MM.1S (cell line): ENCODE results near the gene AP3B1.

Experiments
- DNase-seq: peaks from one replicate; pipeline ENCODE4 v3.0.0-alpha.2; 2015
- H2AFZ ChIP-seq: fragments of 300-600 bp; sonication (generic); 2 replicates; pipeline ENCODE4 v1.6.0; 2016; ENCODE audit warnings: antibody characterized with exemption, low read length
- H3F3A ChIP-seq: fragments of 300-600 bp; sonication (generic); 2 replicates; pipeline ENCODE4 v1.6.1; 2016; ENCODE audit warnings: mild to moderate bottlenecking, antibody characterized with exemption, low read length, moderate library complexity, mixed read lengths; ENCODE audit not compliant: insufficient read depth
- H3K27ac ChIP-seq: fragments of 300-600 bp; sonication (generic); 2 replicates; pipeline ENCODE4 v1.5.1; 2016; ENCODE audit warnings: mild to moderate bottlenecking, low read length
- H3K27me3 ChIP-seq: fragments of 300-600 bp; sonication (generic); replicated peaks from 2 replicates; pipeline ENCODE4 v1.6.0; 2016; ENCODE audit warnings: low read length; ENCODE audit not compliant: insufficient read depth
- H3K36me3 ChIP-seq: fragments of 300-600 bp; sonication (generic); replicated peaks from 2 replicates; pipeline ENCODE4 v1.6.1; 2016; ENCODE audit warnings: mild to moderate bottlenecking, low read length, mixed read lengths; ENCODE audit not compliant: insufficient read depth
- H3K4me1 ChIP-seq: fragments of 300-600 bp; sonication (generic); 2 replicates; pipeline ENCODE4 v1.6.1; 2016; ENCODE audit warnings: low read length, mixed read lengths
- H3K4me2 ChIP-seq: fragments of 300-600 bp; sonication (generic); 2 replicates; pipeline ENCODE4 v1.6.0; 2016; ENCODE audit warnings: low read depth, low read length
- H3K4me3 ChIP-seq: fragments of 300-600 bp; sonication (generic); 2 replicates; pipeline ENCODE4 v1.5.1; 2016; ENCODE audit warnings: low read length, mixed read lengths
- H3K79me2 ChIP-seq: fragments of 300-600 bp; sonication (generic); 2 replicates; pipeline ENCODE4 v1.6.1; 2016; ENCODE audit warnings: mixed run types, low read length, mixed read lengths
- H3K9ac ChIP-seq: fragments of 300-600 bp; sonication (generic); 2 replicates; pipeline ENCODE4 v1.6.1; 2016; ENCODE audit warnings: low read length, mixed read lengths
- H3K9me2 ChIP-seq: fragments of 300-600 bp; sonication (generic); replicated peaks from 2 replicates; pipeline ENCODE4 v1.6.1; 2016; ENCODE audit warnings: mild to moderate bottlenecking, low read length, mixed read lengths; ENCODE audit not compliant: insufficient read depth
- H3K9me3 ChIP-seq: fragments of 300-600 bp; sonication (generic); replicated peaks from 2 replicates; pipeline ENCODE4 v1.6.1; 2016; ENCODE audit warnings: mild to moderate bottlenecking, low read length, mixed read lengths; ENCODE audit not compliant: insufficient read depth
- H4K20me1 ChIP-seq: fragments of 300-600 bp; sonication (generic); 2 replicates; pipeline ENCODE4 v1.6.1; 2016; ENCODE audit warnings: mild to moderate bottlenecking, low read length, moderate library complexity, mixed read lengths; ENCODE audit not compliant: insufficient read depth
- CTCF ChIP-seq: fragments of 300-600 bp; sonication (generic); IDR thresholded peaks from 2 replicates; pipeline ENCODE4 v1.5.1; 2016; ENCODE audit warnings: antibody characterized with exemption, low read length, mixed read lengths
- EZH2 ChIP-seq: fragments of 300-600 bp; sonication (generic); optimal IDR thresholded peaks from 2 replicates; pipeline ENCODE3; 2017; ENCODE audit warnings: low read depth, mild to moderate bottlenecking, antibody characterized with exemption, low read length, mixed read lengths
- EZH2phosphoT487 ChIP-seq: fragments of 300-600 bp; sonication (generic); IDR thresholded peaks from 2 replicates; pipeline ENCODE4 v1.6.1; 2018; ENCODE audit warnings: antibody characterized with exemption, low read length

Gene AP3B1

GRCh38 chr5:78007233-78007632, 287.3 kb downstream of the AP3B1 start:
- H3K4me2 ChIP-seq, result no peak overlapping the region
- DNase-seq, result no peak
- no peak overlapping the region for H3K27ac ChIP-seq
- TF ChIP-seq EZH2phosphoT487, result no peak
- TF ChIP-seq CTCF, result no peak
- H3K36me3 ChIP-seq, result no peaks in the 10 kb centered on the region
- H4K20me1 ChIP-seq, result no peaks in the 10 kb centered on the region
- H3F3A ChIP-seq, result no peaks in the 10 kb centered on the region
- H3K27me3 ChIP-seq, result no peaks in the 10 kb centered on the region
- H3K79me2 ChIP-seq, result no peaks in the 10 kb centered on the region
- H3K9ac ChIP-seq, result no peak overlapping the region
- no peaks in the 10 kb centered on the region for H3K9me2 ChIP-seq
- no peak overlapping the region for H3K4me3 ChIP-seq
- H3K9me3 ChIP-seq, result no peaks in the 10 kb centered on the region
- no peak overlapping the region for H2AFZ ChIP-seq
- no peaks in the 10 kb centered on the region for H3K4me1 ChIP-seq

GRCh38 chr5:78006449-78006848, 288.0 kb downstream of the AP3B1 start:
- Histone ChIP-seq H3K27ac (no peak overlapping the region), H3K79me2 (no peaks in the 10 kb centered on the region)
- no peak for DNase-seq

GRCh38 chr5:78005021-78005785, 289.3 kb downstream of the AP3B1 start:
- no peaks in the 10 kb centered on the region for H3K9me2 ChIP-seq
- TF ChIP-seq CTCF (no peak), EZH2 (no peak), EZH2phosphoT487 (no peak)
- H3K79me2 ChIP-seq, result no peaks in the 10 kb centered on the region
- H3K4me2 ChIP-seq, result no peak overlapping the region
- H4K20me1 ChIP-seq, result no peaks in the 10 kb centered on the region
- no peak overlapping the region for H3K27ac ChIP-seq
- DNase-seq, result no peak
- H3K27me3 ChIP-seq, result no peaks in the 10 kb centered on the region
- H2AFZ ChIP-seq, result no peak overlapping the region
- no peaks in the 10 kb centered on the region for H3F3A ChIP-seq
- no peaks in the 10 kb centered on the region for H3K36me3 ChIP-seq
- no peak overlapping the region for H3K9ac ChIP-seq
- H3K4me1 ChIP-seq, result no peaks in the 10 kb centered on the region
- no peaks in the 10 kb centered on the region for H3K9me3 ChIP-seq
- no peak overlapping the region for H3K4me3 ChIP-seq

More at GRCh38 chr5:78006449-78006848, 288.0 kb downstream of the AP3B1 start:
- H3K4me2 ChIP-seq, result no peak overlapping the region
- no peaks in the 10 kb centered on the region for H3K9me3 ChIP-seq
- H3K27me3 ChIP-seq, result no peaks in the 10 kb centered on the region
- H3K36me3 ChIP-seq, result no peaks in the 10 kb centered on the region
- H2AFZ ChIP-seq, result no peak overlapping the region
- no peaks in the 10 kb centered on the region for H3K4me1 ChIP-seq
- H4K20me1 ChIP-seq, result no peaks in the 10 kb centered on the region
- no peaks in the 10 kb centered on the region for H3F3A ChIP-seq
- no peak overlapping the region for H3K9ac ChIP-seq
- H3K4me3 ChIP-seq, result no peak overlapping the region
- TF ChIP-seq EZH2phosphoT487, result no peak
- no peak for TF ChIP-seq CTCF
- TF ChIP-seq EZH2, result no peak
- no peaks in the 10 kb centered on the region for H3K9me2 ChIP-seq
